ENCODE measurements around the gene PHACTR3. TPM values are rescaled to one million over a fixed set of nuclear protein-coding genes. Genes with fewer than 3 reads are reported as not detected.

Gene PHACTR3
- total RNA-seq, 1 experiment from 2014 or later, result not detected

- no peak overlapping the region for H3K56ac ChIP-seq (ENCODE audit: insufficient read length, low read depth, low read length)
- H3K23ac ChIP-seq (ENCODE audit: insufficient read length, low read depth, low read length), result no peak overlapping the region
- H3T11ph ChIP-seq (ENCODE audit: low read length), result no peak overlapping the region
- peaks cover 40 to 90% of the 10 kb centered on the region in 2 experiments for H3K9me3 Mint-ChIP-seq
- no peak overlapping the region for H3K14ac ChIP-seq (ENCODE audit: insufficient read depth, low read length)
- H3K36me3 Mint-ChIP-seq (ENCODE audit: insufficient read depth in 1 of 3, low read depth in 3 of 3), result peaks cover 2 to 16% (median 11%) of the 10 kb centered on the region in 3 experiments; a peak in 6 of 7 replicates
- no peaks in the 10 kb centered on the region for H3K23me2 ChIP-seq (ENCODE audit: insufficient read length, low read depth, low read length, poor library complexity, severe bottlenecking)
- no peak overlapping the region for H2BK12ac ChIP-seq (ENCODE audit: insufficient read length, low read depth, low read length)
- H2BK20ac ChIP-seq (ENCODE audit: low read depth, low read length, poor library complexity, severe bottlenecking), result no peak overlapping the region
- no peaks in the 10 kb centered on the region for H3K27me3 ChIP-seq (ENCODE audit: insufficient read depth, low read length)
- H3K27ac ChIP-seq (ENCODE audit: insufficient read length, low read depth, low read length), result no peak overlapping the region
- no peak overlapping the region for H2BK120ac ChIP-seq (ENCODE audit: low read depth, low read length, poor library complexity, severe bottlenecking)
- no peak overlapping the region for H3K27ac Mint-ChIP-seq
- H4K20me1 ChIP-seq (ENCODE audit: control insufficient read depth, insufficient read depth, insufficient read length), result no peaks in the 10 kb centered on the region
- H2AK5ac ChIP-seq (ENCODE audit: insufficient read length, low read length), result no peak overlapping the region
- no peak overlapping the region for H4K91ac ChIP-seq (ENCODE audit: insufficient read length, low read depth, low read length)
- no peak overlapping the region for H3K4ac ChIP-seq (ENCODE audit: low read depth, low read length)
- H3K4me1 ChIP-seq (ENCODE audit: insufficient read depth, low read length), result no peaks in the 10 kb centered on the region
- H2BK15ac ChIP-seq (ENCODE audit: low read depth, low read length), result no peak overlapping the region
- H3K18ac ChIP-seq (ENCODE audit: insufficient read length, low read depth, low read length), result no peak overlapping the region
- H3K79me2 ChIP-seq (ENCODE audit: insufficient read depth, low read length), result no peaks in the 10 kb centered on the region
- H4K5ac ChIP-seq (ENCODE audit: insufficient read length, low read depth, low read length), result no peak overlapping the region
- no peak for DNase-seq
- H2BK5ac ChIP-seq (ENCODE audit: insufficient read length, low read length), result no peak overlapping the region
- H3K79me1 ChIP-seq (ENCODE audit: insufficient read depth, low read depth, low read length, poor library complexity, severe bottlenecking), result no peaks in the 10 kb centered on the region
- peaks cover 16% of the 10 kb centered on the region for H3K27me3 Mint-ChIP-seq (ENCODE audit: low read depth)
- TF ChIP-seq CTCF (conservative IDR thresholded peaks at IDR 0.05), result no peak
- no peak overlapping the region for H4K8ac ChIP-seq (replicated peaks; ENCODE audit: insufficient read length, low read depth, low read length)
- H2AFZ ChIP-seq (ENCODE audit: low read length), result no peak overlapping the region
- H3K4me1 Mint-ChIP-seq, result no peaks in the 10 kb centered on the region
- H3K4me2 ChIP-seq (ENCODE audit: insufficient read depth, insufficient read length, low read length), result no peak overlapping the region
- no peak overlapping the region for H3K4me3 Mint-ChIP-seq
- peaks cover 14% of the 10 kb centered on the region for H3K9me3 ChIP-seq (ENCODE audit: control insufficient read depth, low read depth, low read length)
- no peak overlapping the region for H3K9ac ChIP-seq (ENCODE audit: extremely low read depth, insufficient read length, low read length)
Observed at GRCh38 chr20:59656417-59656816, 52.1 kb downstream of the PHACTR3 start.

All from H9 (cell line).